GM18951 (cell line): ENCODE results near the gene HES7.

Experiments
- POLR2A ChIP-seq: IDR thresholded peaks from 4 replicates; pipeline ENCODE4 v1.6.1; 2011; ENCODE audit warnings: mild to moderate bottlenecking; ENCODE audit not compliant: insufficient read length, insufficient read depth; ENCODE audit errors: extremely low read depth
- in situ Hi-C: fragments of 300-500 bp; cut with MboI; formaldehyde crosslinking; loops from one replicate; pipeline ENCODE4 v1.12.0; 2022; ENCODE audit warnings: low sequenced_read_pairs, mixed read lengths, inconsistent platforms; ENCODE audit not compliant: unreplicated experiment

The HES7 gene

DNA sequence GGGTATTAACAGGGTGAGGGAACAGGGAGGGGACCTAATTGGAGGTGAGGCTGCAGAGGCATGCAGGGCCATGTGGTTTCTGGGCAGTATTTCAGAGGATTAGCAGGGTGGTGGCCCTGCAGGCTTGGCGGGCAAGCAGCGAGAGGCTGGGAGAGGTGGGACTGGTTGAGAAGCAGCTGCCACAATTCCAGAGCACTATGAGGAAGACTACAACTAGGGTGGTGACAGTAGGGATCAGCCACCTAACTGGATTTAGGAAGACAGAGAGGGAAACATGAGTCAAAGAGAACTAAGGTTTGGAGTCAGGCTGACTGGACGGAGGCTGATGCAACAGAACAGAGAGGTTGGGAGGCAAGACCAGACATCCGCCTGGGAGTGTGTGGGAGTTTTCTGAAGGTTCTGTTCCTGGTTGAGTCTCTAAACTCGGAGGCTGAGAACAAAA lies 17.9 kb downstream of the HES7 start:
- TF ChIP-seq POLR2A = no peak
- in situ Hi-C loops = no loop called here

GRCh38 chr17:8104911-8105310 lies 19.0 kb downstream of the HES7 start:
- in situ Hi-C loops = no loop called here
- no peak for TF ChIP-seq POLR2A

- in situ Hi-C loops = no loop called here
- no peak for TF ChIP-seq POLR2A
Observed at GRCh38 chr17:8103549-8103948, 20.4 kb downstream of the HES7 start.

- TF ChIP-seq POLR2A = no peak
- in situ Hi-C loops = no loop called here
Observed at GRCh38 chr17:8101721-8102120, 22.2 kb downstream of the HES7 start.

GRCh38 chr17:8100763-8101162 lies 23.1 kb downstream of the HES7 start:
- no peak for TF ChIP-seq POLR2A
- in situ Hi-C loops = no loop called here

- TF ChIP-seq POLR2A = no peak
- in situ Hi-C loops = no loop called here
Observed at GRCh38 chr17:8100111-8100510, 23.8 kb downstream of the HES7 start.

GRCh38 chr17:8096541-8096940 lies 27.4 kb downstream of the HES7 start:
- no peak for TF ChIP-seq POLR2A
- in situ Hi-C loops = no loop called here

DNA sequence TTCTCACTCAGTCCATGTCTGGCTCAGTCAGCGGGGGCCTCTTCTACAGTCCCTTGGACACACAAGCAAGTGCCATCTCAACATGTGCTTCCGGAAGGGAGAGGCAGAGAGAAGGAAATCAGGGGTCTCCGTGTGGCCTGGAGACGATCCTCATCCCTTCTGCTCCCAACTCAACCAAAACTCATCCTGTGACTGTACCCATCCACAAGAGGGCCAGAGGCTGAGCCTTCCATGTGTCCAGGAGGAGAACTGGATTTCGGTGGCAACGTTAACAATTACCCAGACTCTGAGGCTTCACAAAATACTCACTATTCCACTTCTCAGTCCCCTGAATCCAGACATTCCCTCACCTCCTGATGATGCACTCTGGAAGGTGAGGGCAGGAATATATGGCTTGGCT lies 28.5 kb downstream of the HES7 start:
- TF ChIP-seq POLR2A = no peak
- in situ Hi-C loops = no loop called here

DNA sequence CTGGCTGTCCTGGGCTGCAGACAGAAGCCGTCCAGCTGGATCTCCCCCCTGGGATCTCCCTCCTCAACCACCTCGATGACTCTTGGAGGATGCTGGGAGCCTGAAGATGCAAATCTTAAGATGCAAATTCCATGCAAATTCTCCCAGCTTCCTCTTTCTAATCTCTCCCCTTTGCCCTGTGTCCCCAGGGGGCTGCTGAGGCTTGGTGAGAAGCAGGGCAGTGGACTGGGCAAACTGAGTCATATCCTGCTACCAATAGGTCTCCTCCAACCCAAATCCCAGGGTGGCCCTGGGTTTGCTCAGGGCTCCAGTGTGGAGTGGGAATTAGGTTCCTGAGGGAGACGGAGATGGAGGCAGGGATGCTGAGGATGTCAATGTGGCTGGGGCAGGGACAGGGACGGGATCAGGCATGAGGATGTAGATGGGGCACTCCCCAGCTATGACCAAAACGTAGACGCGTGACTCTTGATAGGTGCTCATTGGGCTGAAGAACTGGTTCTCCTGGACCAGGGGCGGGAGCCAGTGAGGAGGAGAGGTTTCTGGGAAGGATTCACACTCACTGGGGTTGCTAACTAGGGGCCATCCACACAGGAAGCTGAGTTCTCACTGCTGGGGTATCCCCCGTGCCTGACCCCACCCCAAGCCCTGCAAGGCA lies 32.7 kb downstream of the HES7 start:
- TF ChIP-seq POLR2A = peak; percentile 30
- in situ Hi-C loops = no loop called here

DNA sequence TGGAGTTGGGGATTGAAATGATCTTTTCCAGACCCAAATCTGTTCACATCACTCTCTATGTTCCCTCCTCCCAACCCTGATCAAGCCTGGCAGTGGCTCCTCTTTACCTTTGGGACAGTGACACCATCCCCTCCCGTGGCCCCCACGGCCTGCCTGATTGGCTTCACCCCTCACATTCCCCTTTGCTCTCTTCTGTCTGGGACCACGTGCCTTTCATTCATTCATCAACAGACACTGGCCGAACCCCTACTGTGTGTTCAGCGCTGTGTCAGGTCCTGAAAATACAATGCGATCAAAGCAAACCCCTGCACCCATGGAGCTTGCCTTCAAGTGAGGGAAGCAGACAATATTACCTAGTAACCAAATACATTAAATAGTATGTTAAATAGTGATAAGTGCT lies 34.2 kb downstream of the HES7 start:
- in situ Hi-C loops = no loop called here
- no peak for TF ChIP-seq POLR2A

- in situ Hi-C loops = no loop called here
- no peak for TF ChIP-seq POLR2A
Observed at GRCh38 chr17:8087952-8088230, 36.0 kb downstream of the HES7 start.

- no peak for TF ChIP-seq POLR2A
- in situ Hi-C loops = no loop called here
Observed at GRCh38 chr17:8087075-8087951, 36.6 kb downstream of the HES7 start, which contains the start of gene ALOX12B. ALOX12B (minus strand) TSS chr17:8087716; CDS start chr17:8087442, 274 bp downstream.

GRCh38 chr17:8084250-8084649 lies 39.7 kb downstream of the HES7 start:
- no peak for TF ChIP-seq POLR2A
- in situ Hi-C loops = no loop called here

GRCh38 chr17:8082292-8082691 lies 41.6 kb downstream of the HES7 start:
- in situ Hi-C loops = no loop called here
- TF ChIP-seq POLR2A = no peak

GRCh38 chr17:8081876-8082275 lies 42.0 kb downstream of the HES7 start:
- no peak for TF ChIP-seq POLR2A

GRCh38 chr17:8080799-8081219 lies 43.1 kb downstream of the HES7 start:
- no peak for TF ChIP-seq POLR2A
- in situ Hi-C loops = no loop called here

More at GRCh38 chr17:8081876-8082275, 42.0 kb downstream of the HES7 start:
- in situ Hi-C loops = no loop called here
